Measurements from ENCODE around the gene NPDC1.

Gene NPDC1

GRCh38 chr9:137023583-137023991, 22.4 kb downstream of the NPDC1 start:
- Mint-ChIP-seq H3K27ac (no peak overlapping the region), H3K27me3 (ENCODE audit: low read depth, poor library complexity) (no peaks in the 10 kb centered on the region), H3K36me3 (ENCODE audit: low read depth) (no peaks in the 10 kb centered on the region)

GRCh38 chr9:137023157-137023556, 22.8 kb downstream of the NPDC1 start:
- no peak for DNase-seq
- H3K4me3 Mint-ChIP-seq = no peak overlapping the region
- TF ChIP-seq CTCF (IDR thresholded peaks at IDR 0.05) = no peak

More at GRCh38 chr9:137023583-137023991, 22.4 kb downstream of the NPDC1 start:
- no peak for TF ChIP-seq CTCF (IDR thresholded peaks at IDR 0.05)
- H3K4me3 Mint-ChIP-seq = no peak overlapping the region
- no peak for DNase-seq
- H3K9me3 Mint-ChIP-seq = no peaks in the 10 kb centered on the region
- peaks cover 19% of the 10 kb centered on the region for H3K4me1 Mint-ChIP-seq

GRCh38 chr9:137022662-137023008, 23.3 kb downstream of the NPDC1 start:
- no peak for TF ChIP-seq CTCF (IDR thresholded peaks at IDR 0.05)
- H3K36me3 Mint-ChIP-seq (ENCODE audit: low read depth) = no peaks in the 10 kb centered on the region
- no peak overlapping the region for H3K27ac Mint-ChIP-seq
- H3K27me3 Mint-ChIP-seq (ENCODE audit: low read depth, poor library complexity) = no peaks in the 10 kb centered on the region
- no peak for DNase-seq
- H3K9me3 Mint-ChIP-seq = no peaks in the 10 kb centered on the region
- H3K4me3 Mint-ChIP-seq = no peak overlapping the region
- H3K4me1 Mint-ChIP-seq = peaks cover 19% of the 10 kb centered on the region

More at GRCh38 chr9:137023157-137023556, 22.8 kb downstream of the NPDC1 start:
- Mint-ChIP-seq H3K9me3 (no peaks in the 10 kb centered on the region), H3K4me1 (peaks cover 19% of the 10 kb centered on the region), H3K27ac (no peak overlapping the region), H3K27me3 (ENCODE audit: low read depth, poor library complexity) (no peaks in the 10 kb centered on the region), H3K36me3 (ENCODE audit: low read depth) (no peaks in the 10 kb centered on the region)

GRCh38 chr9:137021979-137022661, 23.9 kb downstream of the NPDC1 start:
- Mint-ChIP-seq H3K4me1 (peaks cover 16% of the 10 kb centered on the region), H3K9me3 (no peaks in the 10 kb centered on the region), H3K36me3 (ENCODE audit: low read depth) (peaks cover under 1% of the 10 kb centered on the region), H3K27ac (no peak overlapping the region), H3K4me3 (no peak overlapping the region), H3K27me3 (ENCODE audit: low read depth, poor library complexity) (no peaks in the 10 kb centered on the region)
- TF ChIP-seq CTCF (IDR thresholded peaks at IDR 0.05) = no peak
- DNase-seq = peak; percentile 60

GRCh38 chr9:137021568-137021978, 24.4 kb downstream of the NPDC1 start:
- no peak for TF ChIP-seq CTCF (IDR thresholded peaks at IDR 0.05)
- H3K36me3 Mint-ChIP-seq (ENCODE audit: low read depth) = peaks cover 6% of the 10 kb centered on the region
- no peak overlapping the region for H3K4me3 Mint-ChIP-seq
- no peak for DNase-seq
- no peaks in the 10 kb centered on the region for H3K27me3 Mint-ChIP-seq (ENCODE audit: low read depth, poor library complexity)
- no peak overlapping the region for H3K27ac Mint-ChIP-seq
- peaks cover 15% of the 10 kb centered on the region for H3K4me1 Mint-ChIP-seq
- no peaks in the 10 kb centered on the region for H3K9me3 Mint-ChIP-seq

All from nephron progenitor cell (in vitro differentiated cells).